ENCODE results near the gene UMOD. TPM values are rescaled to one million over a fixed set of nuclear protein-coding genes. Genes with fewer than 3 reads are reported as not detected.

Gene UMOD
- total and polyA plus RNA-seq, 2 donors (not counting 3 experiments of a cell fraction or from before 2014, with no cell fraction given), result not detected

DNA sequence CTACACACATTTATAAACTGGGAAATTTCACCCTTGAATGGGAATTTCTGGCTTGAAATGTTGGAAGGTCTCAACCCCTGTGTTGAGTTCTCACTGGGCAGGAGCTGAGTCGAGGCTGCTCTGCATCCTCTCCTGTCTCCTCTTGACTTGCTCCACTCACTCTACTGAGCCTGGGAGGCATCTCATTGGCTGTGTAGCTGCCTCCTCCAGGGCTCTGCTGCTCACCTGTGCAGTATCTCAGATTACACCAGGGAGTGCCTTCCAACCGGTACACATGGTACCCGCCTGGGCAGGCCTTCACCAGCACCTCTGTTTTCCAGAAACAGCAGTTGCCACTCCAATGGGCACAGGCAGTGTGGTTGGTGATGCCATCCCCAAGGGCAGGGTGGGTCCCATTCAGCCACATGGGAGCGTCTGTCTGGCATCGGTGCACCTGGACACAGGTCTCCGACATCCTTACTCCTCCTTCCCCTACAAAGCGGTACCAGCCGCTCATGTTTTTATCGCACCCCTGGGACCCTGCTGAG, 28.9 kb downstream of the UMOD start:
- ChIA-PET POLR2A (no interaction called here), CTCF (no interaction called here)
- no peak overlapping the region for H2AFZ ChIP-seq (ENCODE audit: low read depth, low read length)
- H3K9ac ChIP-seq (replicated peaks; ENCODE audit: extremely low read depth, insufficient read depth, low read length), result no peak overlapping the region
- no TSS peak for BruUV-seq (replicated peaks)
- FAIRE-seq (no peak), DNase-seq (ENCODE audit: low read depth, low spot score) (no peak)
- H3K4me2 ChIP-seq (ENCODE audit: insufficient read depth, low read length), result no peak overlapping the region
- H3K4me3 ChIP-seq (replicated peaks in 1 of 3; ENCODE audit: insufficient read depth in 1 of 3, low read depth in 1 of 3, low read length in 3 of 3), result no peak overlapping the region
- no peak overlapping the region for H3K27ac ChIP-seq (ENCODE audit: insufficient read depth, low read depth, low read length)
- H3K79me2 ChIP-seq (ENCODE audit: control insufficient read depth, insufficient read depth, low read length), result no peaks in the 10 kb centered on the region
- TF ChIP-seq POLR2AphosphoS5 (IDR thresholded peaks at IDR 0.05; ENCODE audit: insufficient read depth, low read depth, low read length) (no peak), MAX (IDR thresholded peaks at IDR 0.05; ENCODE audit: insufficient read depth, insufficient read length) (no peak), GATA2 (IDR thresholded peaks at IDR 0.05; ENCODE audit: insufficient read depth, insufficient read length, low read depth, low read length) (no peak), FOS (IDR thresholded peaks at IDR 0.05; ENCODE audit: borderline replicate concordance, insufficient read depth, low read length) (no peak), MYC (IDR thresholded peaks at IDR 0.05; ENCODE audit: low read depth, low read length) (no peak), EZH2 (IDR thresholded peaks at IDR 0.05; ENCODE audit: borderline replicate concordance, low read depth, low read length, severe bottlenecking) (no peak), POLR2A (IDR thresholded peaks at IDR 0.05; ENCODE audit: low read depth, low read length) (no peak), JUN (IDR thresholded peaks at IDR 0.05; ENCODE audit: borderline replicate concordance, insufficient read depth, insufficient read length, low read depth) (no peak)
- TF ChIP-seq, protein P1, sequence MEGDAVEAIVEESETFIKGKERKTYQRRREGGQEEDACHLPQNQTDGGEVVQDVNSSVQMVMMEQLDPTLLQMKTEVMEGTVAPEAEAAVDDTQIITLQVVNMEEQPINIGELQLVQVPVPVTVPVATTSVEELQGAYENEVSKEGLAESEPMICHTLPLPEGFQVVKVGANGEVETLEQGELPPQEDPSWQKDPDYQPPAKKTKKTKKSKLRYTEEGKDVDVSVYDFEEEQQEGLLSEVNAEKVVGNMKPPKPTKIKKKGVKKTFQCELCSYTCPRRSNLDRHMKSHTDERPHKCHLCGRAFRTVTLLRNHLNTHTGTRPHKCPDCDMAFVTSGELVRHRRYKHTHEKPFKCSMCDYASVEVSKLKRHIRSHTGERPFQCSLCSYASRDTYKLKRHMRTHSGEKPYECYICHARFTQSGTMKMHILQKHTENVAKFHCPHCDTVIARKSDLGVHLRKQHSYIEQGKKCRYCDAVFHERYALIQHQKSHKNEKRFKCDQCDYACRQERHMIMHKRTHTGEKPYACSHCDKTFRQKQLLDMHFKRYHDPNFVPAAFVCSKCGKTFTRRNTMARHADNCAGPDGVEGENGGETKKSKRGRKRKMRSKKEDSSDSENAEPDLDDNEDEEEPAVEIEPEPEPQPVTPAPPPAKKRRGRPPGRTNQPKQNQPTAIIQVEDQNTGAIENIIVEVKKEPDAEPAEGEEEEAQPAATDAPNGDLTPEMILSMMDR (IDR thresholded peaks at IDR 0.05; ENCODE audit: extremely low read depth in 1 of 2, insufficient read depth in 1 of 2, low read depth in 1 of 2, low read length in 2 of 2), result no peak
- dilution Hi-C loops (cut with MboI; ENCODE audit: extremely low pct_ligation_motif_present, low sequenced_read_pairs) (no loop called here), intact Hi-C loops (cut with micrococcal nuclease) (no loop called here)
- no peaks in the 10 kb centered on the region for H3K36me3 ChIP-seq (ENCODE audit: control insufficient read depth in 2 of 2, extremely low read depth in 1 of 2, insufficient read depth in 2 of 2, low read length in 2 of 2)
- no peaks in the 10 kb centered on the region for H3K9me3 ChIP-seq (replicated peaks; ENCODE audit: control insufficient read depth, insufficient read depth, low read length)
- H3K27me3 ChIP-seq (ENCODE audit: control insufficient read depth in 2 of 2, insufficient read depth in 2 of 2, low read length in 2 of 2), result no peaks in the 10 kb centered on the region
- H3K9me1 ChIP-seq (replicated peaks; ENCODE audit: control insufficient read depth, extremely low read depth, insufficient read depth, low read length), result no peaks in the 10 kb centered on the region
- H4K20me1 ChIP-seq (replicated peaks; ENCODE audit: control insufficient read depth, extremely low read depth, insufficient read depth, low read length), result no peaks in the 10 kb centered on the region
- no peaks in the 10 kb centered on the region for H3K4me1 ChIP-seq (ENCODE audit: control insufficient read depth, extremely low read depth, insufficient read depth, low read length)
